Gastrocnemius medialis (tissue), 4 donors: Measurements from ENCODE around the gene MYT1. TPM values are rescaled to one million over a fixed set of nuclear protein-coding genes. Genes with fewer than 3 reads are reported as not detected.

Source experiments
- ATAC-seq, 2 donors: fragments of 150-250 bp; one replicate each; pipeline ENCODE4 v1.9.1; 2016
- DNase-seq, 2 donors: peaks; one replicate each; pipeline ENCODE4 v3.0.0-alpha.2; 2019
- H3K27ac ChIP-seq, 4 donors: fragments of 200-600 bp; sonication (generic); 1 replicate in 1 of 4; 2 replicates in 3 of 4; pipeline ENCODE4 v1.5.1; 2016 to 2018; ENCODE audit warnings: mild to moderate bottlenecking in 2 of 4, moderate library complexity in 1 of 4
- H3K27me3 ChIP-seq, 3 donors: fragments of 200-600 bp; sonication (generic) in 2 of 3; 1 replicate in 1 of 3; 2 replicates in 2 of 3; pipeline versions ENCODE4 v1.5.1 to v1.6.0; 2016 to 2019; ENCODE audit warnings: mild to moderate bottlenecking in 1 of 3, moderate library complexity in 1 of 3
- H3K36me3 ChIP-seq, 2 donors: fragments of 200-600 bp; sonication (generic) in 1 of 2; one replicate each; pipeline ENCODE4 v1.5.1; 2017 to 2018
- H3K4me1 ChIP-seq, 2 donors: fragments of 200-600 bp; sonication (generic) in 1 of 2; one replicate each; pipeline ENCODE4 v1.5.1; 2016 to 2017; ENCODE audit warnings: mild to moderate bottlenecking in 2 of 2
- H3K4me3 ChIP-seq, 4 donors: fragments of 200-600 bp; sonication (generic) in 3 of 4; 1 replicate in 1 of 4; 2 replicates in 3 of 4; pipeline ENCODE4 v1.5.1; 2016 to 2019; ENCODE audit warnings: mild to moderate bottlenecking in 2 of 4
- H3K9me3 ChIP-seq, 3 donors: fragments of 200-600 bp; sonication (generic) in 2 of 3; 1 replicate in 1 of 3; 2 replicates in 2 of 3; pipeline ENCODE4 v1.5.1; 2016 to 2019
- POLR2A ChIP-seq, 2 donors: fragments of 450-650 bp; IDR thresholded peaks; one replicate each; pipeline ENCODE4 v1.6.1; 2017; ENCODE audit warnings: antibody characterized with exemption in 2 of 2, mild to moderate bottlenecking in 2 of 2, moderate library complexity in 2 of 2
- in situ Hi-C, 4 donors: fragments of 200-750 bp; cut with MboI; loops; one replicate each; pipeline versions ENCODE4 v1.15.0 to v1.8.0; 2017; ENCODE audit warnings: low sequenced_read_pairs in 4 of 4
- intact Hi-C: fragments of 100-400 bp; cut with DNase I; formaldehyde crosslinking; loops from one replicate; pipeline ENCODE4 v1.15.1; 2023; ENCODE audit warnings: low total_unique reads
- total RNA-seq, 4 donors: library from RNA; depleted of rRNA; stranded (reverse); fragments of >200 nt; gene quantifications; one replicate each; pipeline versions ENCODE4 v1.1.0 to v1.2.3, GENCODE V29; 2016
- TF ChIP-seq, protein P1 (sequence below), 5 experiments: fragments of 450-650 bp in 3 of 5; fragments of 200-600 bp in 2 of 5; sonication (generic) in 2 of 5; IDR thresholded peaks in 4 of 5; conservative IDR thresholded peaks in 1 of 5; 1 replicate in 4 of 5; 2 replicates in 1 of 5; pipeline ENCODE4 v1.5.1; 2016 to 2019; ENCODE audit warnings: antibody characterized with exemption in 5 of 5, mild to moderate bottlenecking in 3 of 5, moderate library complexity in 3 of 5

MYT1 gene
- total RNA-seq, 4 donors from 2014 or later: not detected

DNA sequence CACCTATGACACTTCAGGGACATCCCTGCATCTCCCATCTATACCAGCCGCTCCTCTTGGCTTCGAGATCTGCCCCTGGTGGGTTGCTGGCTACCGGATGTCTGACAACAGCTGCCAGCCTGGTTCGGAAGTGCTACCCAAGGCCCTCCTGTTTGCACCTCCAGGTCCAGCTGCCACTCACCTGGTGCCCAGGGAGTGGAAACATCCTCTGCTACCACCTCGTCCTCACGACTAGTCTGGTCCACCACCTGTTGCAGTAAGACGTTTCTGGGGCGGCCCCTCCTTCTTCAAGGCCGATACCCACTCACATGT is 83.0 kb downstream of the MYT1 start:
- no peaks in the 10 kb centered on the region for H3K27me3 ChIP-seq
- intact Hi-C loops (no loop called here), in situ Hi-C loops (no loop called here)
- peak in 1 of 2 donors; percentile 3 for DNase-seq
- no peak overlapping the region for H3K4me3 ChIP-seq
- no peak for ATAC-seq
- no peaks in the 10 kb centered on the region for H3K36me3 ChIP-seq
- no peaks in the 10 kb centered on the region for H3K4me1 ChIP-seq
- H3K9me3 ChIP-seq: no peaks in the 10 kb centered on the region
- no peak for TF ChIP-seq POLR2A (IDR thresholded peaks at IDR 0.05)
- no peak overlapping the region for H3K27ac ChIP-seq

DNA sequence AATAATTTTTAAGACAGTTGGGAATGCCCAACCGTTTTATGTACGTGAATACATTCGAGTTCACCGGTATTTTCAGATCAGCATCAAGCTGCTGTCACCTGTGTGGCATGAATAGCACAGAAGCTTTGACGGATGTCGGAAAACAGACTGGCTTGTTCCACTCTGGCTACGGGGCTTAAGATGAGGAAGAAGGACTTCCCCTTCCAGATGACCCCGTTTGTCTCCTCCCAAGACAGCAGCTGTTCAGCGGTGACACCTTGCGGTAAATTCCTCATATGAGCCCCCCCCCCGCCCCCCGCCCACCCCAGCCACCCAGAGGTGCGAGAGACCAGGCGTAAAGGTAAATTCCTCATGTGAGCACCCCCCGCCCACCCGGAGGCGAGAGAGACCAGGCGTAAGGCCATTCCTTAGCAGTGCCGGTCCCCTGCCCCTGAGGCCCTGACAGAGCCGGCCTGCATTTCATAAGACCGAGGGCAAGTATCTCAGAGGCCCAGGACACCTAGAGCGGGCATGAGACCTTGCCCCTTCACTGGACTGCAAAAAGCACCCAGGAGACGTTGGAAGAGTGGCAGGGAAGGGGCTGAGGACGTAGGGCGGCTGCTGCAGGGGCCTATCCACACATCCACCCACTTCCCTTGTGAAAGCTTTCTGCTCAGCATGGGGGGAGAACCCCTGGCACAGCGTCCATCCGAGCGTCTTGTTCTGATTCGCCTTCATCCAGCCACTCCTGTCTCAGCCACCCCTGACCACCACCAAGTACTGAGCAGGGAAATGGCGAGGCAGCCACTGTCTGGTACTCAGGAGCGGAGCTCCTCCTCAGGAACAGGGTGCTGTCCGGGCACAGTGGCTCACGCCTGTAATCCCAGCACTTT is 84.0 kb downstream of the MYT1 start:
- ATAC-seq (no peak), DNase-seq (no peak)
- Histone ChIP-seq H3K36me3 (no peaks in the 10 kb centered on the region), H3K9me3 (no peaks in the 10 kb centered on the region), H3K4me1 (no peaks in the 10 kb centered on the region), H3K27me3 (no peaks in the 10 kb centered on the region), H3K27ac (no peak overlapping the region), H3K4me3 (no peak overlapping the region)
- intact Hi-C loops (no loop called here), in situ Hi-C loops (no loop called here)
- TF ChIP-seq POLR2A (IDR thresholded peaks at IDR 0.05): no peak
- TF ChIP-seq, protein P1, sequence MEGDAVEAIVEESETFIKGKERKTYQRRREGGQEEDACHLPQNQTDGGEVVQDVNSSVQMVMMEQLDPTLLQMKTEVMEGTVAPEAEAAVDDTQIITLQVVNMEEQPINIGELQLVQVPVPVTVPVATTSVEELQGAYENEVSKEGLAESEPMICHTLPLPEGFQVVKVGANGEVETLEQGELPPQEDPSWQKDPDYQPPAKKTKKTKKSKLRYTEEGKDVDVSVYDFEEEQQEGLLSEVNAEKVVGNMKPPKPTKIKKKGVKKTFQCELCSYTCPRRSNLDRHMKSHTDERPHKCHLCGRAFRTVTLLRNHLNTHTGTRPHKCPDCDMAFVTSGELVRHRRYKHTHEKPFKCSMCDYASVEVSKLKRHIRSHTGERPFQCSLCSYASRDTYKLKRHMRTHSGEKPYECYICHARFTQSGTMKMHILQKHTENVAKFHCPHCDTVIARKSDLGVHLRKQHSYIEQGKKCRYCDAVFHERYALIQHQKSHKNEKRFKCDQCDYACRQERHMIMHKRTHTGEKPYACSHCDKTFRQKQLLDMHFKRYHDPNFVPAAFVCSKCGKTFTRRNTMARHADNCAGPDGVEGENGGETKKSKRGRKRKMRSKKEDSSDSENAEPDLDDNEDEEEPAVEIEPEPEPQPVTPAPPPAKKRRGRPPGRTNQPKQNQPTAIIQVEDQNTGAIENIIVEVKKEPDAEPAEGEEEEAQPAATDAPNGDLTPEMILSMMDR (IDR thresholded peaks at IDR 0.05 in 4 of 5, conservative IDR thresholded peaks at IDR 0.05 in 1 of 5): no peak

DNA sequence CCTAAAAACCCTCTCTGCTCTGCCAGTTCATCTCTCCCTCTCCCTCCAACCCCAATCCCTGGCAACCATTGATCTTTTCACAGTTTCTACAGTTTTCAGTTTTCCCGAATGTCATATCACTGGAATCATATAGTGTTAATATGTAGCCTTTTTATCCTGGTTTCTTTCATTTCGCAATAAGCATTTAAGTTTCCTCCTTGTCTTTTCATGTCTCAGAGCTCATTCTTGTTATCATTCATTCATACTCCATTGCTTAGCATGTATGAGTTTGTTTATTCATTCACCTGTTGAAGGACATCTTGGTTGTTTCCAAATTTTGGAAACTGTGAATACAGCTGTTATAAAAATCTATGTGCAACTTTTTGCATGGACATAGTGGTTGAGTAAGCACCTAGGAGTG is 85.8 kb downstream of the MYT1 start:
- ATAC-seq (no peak), DNase-seq (no peak)
- Histone ChIP-seq H3K4me1 (no peaks in the 10 kb centered on the region), H3K4me3 (no peak overlapping the region), H3K9me3 (no peaks in the 10 kb centered on the region), H3K27ac (no peak overlapping the region), H3K36me3 (no peaks in the 10 kb centered on the region), H3K27me3 (no peaks in the 10 kb centered on the region)
- TF ChIP-seq POLR2A (IDR thresholded peaks at IDR 0.05): no peak
- TF ChIP-seq, protein P1 (IDR thresholded peaks at IDR 0.05 in 4 of 5, conservative IDR thresholded peaks at IDR 0.05 in 1 of 5): no peak
- in situ Hi-C loops: no loop called here
- intact Hi-C loops: no loop called here

DNA sequence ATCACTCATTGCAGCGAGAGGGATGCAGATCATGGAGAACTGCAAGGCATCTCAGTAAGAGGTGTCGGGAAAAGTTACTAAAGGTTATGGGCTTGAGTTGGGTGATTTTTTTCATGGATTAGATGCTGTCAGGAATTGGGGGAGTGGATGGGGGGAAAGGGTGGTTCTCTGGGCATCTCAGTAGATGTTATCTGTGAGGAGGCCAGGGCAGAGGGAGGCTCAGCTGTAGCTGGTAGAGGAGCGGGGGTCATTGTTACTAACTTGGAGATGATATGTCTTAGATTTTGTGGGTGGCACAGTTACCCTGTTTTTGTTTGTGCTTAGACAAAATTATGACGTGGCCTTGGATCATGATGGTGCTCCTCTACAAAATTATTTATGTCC is 88.7 kb downstream of the MYT1 start:
- TF ChIP-seq POLR2A (IDR thresholded peaks at IDR 0.05): no peak
- TF ChIP-seq, protein P1 (IDR thresholded peaks at IDR 0.05 in 4 of 5, conservative IDR thresholded peaks at IDR 0.05 in 1 of 5): no peak
- Histone ChIP-seq H3K4me1 (peaks cover 18 to 21% of the 10 kb centered on the region in 2 donors), H3K36me3 (no peaks in the 10 kb centered on the region), H3K9me3 (no peaks in the 10 kb centered on the region), H3K27me3 (no peaks in the 10 kb centered on the region), H3K27ac (no peak overlapping the region), H3K4me3 (no peak overlapping the region)
- intact Hi-C loops (no loop called here), in situ Hi-C loops (no loop called here)
- ATAC-seq (no peak), DNase-seq (no peak)

DNA sequence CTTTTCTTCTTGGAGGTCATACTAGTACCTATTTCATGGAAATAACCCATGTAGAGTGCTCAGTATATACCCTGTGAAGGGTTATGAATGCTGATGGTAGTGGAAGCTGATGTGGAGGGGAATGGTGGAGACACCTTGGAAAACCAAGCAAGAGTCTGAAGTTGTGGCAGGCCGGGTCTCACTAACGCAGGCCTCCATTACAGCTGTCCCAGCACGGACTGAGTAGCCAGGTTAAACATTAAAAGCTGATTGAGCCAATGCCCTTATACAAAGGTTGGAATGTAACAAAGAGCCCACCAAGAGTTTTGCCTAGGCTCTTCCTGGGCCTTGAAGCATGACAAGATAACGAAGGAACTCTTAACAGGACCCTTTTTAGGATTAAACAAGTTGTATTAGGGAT is 89.2 kb downstream of the MYT1 start:
- Histone ChIP-seq H3K4me1 (peaks cover 22 to 25% of the 10 kb centered on the region in 2 donors), H3K27ac (no peak overlapping the region), H3K4me3 (no peak overlapping the region), H3K9me3 (no peaks in the 10 kb centered on the region), H3K36me3 (no peaks in the 10 kb centered on the region), H3K27me3 (no peaks in the 10 kb centered on the region)
- TF ChIP-seq, protein P1 (IDR thresholded peaks at IDR 0.05 in 4 of 5, conservative IDR thresholded peaks at IDR 0.05 in 1 of 5): no peak
- TF ChIP-seq POLR2A (IDR thresholded peaks at IDR 0.05): no peak
- no peak for DNase-seq
- intact Hi-C loops: no loop called here
- no peak for ATAC-seq
- in situ Hi-C loops: no loop called here
